ENCODE data around the gene EPHA1. TPM values are rescaled to one million over a fixed set of nuclear protein-coding genes. Genes with fewer than 3 reads are reported as not detected.
A peak's percentile ranks its signal among the peaks of the same experiment; 100 is the strongest.

Gene EPHA1
- total RNA-seq, 1 donor from 2014 or later, result 2.6 TPM

DNA sequence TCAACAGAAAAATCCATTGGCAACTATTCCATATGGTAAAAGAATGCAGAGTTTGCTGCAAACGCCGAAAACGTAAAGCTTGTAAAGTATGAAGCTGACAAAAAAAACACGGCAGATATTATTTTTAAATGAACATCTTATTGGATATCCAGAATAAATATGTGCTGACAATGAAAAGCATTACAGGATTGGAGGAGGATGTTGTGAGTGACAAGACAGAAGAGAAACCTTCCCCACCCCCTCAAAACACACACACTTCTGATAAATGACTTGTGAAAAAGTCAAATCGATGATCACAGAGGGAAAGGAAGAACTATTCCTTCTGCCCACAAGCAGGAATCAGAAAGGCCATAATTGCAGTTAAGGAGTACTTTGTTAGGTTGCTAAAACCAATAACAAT is 60.7 kb downstream of the EPHA1 start:
- no peak for FAIRE-seq
- Histone ChIP-seq H3K4me1 (ENCODE audit: insufficient read depth, low read length) (no peaks in the 10 kb centered on the region), H3K36me3 (ENCODE audit: insufficient read depth, low read length) (no peaks in the 10 kb centered on the region), H3K4me3 (ENCODE audit: insufficient read depth, low read depth, low read length) (no peak overlapping the region), H4K20me1 (ENCODE audit: insufficient read depth, low read length) (no peaks in the 10 kb centered on the region), H3K79me2 (ENCODE audit: insufficient read depth, low read length) (no peaks in the 10 kb centered on the region), H3K4me2 (ENCODE audit: low read length) (no peak overlapping the region), H3K9ac (ENCODE audit: low read length) (no peak overlapping the region), H3K9me3 (ENCODE audit: insufficient read depth, low read depth, low read length) (no peaks in the 10 kb centered on the region), H3K27me3 (ENCODE audit: insufficient read depth, low read length) (peaks cover 25% of the 10 kb centered on the region), H3K27ac (ENCODE audit: low read depth, low read length) (no peak overlapping the region), H2AFZ (ENCODE audit: low read depth, low read length) (no peak overlapping the region)
- no peak overlapping the region for H3K4me3 Mint-ChIP-seq (ENCODE audit: unreplicated experiment)
- no peak for DNase-seq (ENCODE audit: low read depth)
- H3K27ac Mint-ChIP-seq (ENCODE audit: unreplicated experiment), result no peak overlapping the region
- H3K4me1 Mint-ChIP-seq (ENCODE audit: low read depth, unreplicated experiment), result peaks cover 9% of the 10 kb centered on the region
- peaks cover 2% of the 10 kb centered on the region for H3K9me3 Mint-ChIP-seq (ENCODE audit: unreplicated experiment)
- no peak for TF ChIP-seq EZH2 (IDR thresholded peaks at IDR 0.05; ENCODE audit: insufficient read depth, low read length)
- TF ChIP-seq, protein P1, sequence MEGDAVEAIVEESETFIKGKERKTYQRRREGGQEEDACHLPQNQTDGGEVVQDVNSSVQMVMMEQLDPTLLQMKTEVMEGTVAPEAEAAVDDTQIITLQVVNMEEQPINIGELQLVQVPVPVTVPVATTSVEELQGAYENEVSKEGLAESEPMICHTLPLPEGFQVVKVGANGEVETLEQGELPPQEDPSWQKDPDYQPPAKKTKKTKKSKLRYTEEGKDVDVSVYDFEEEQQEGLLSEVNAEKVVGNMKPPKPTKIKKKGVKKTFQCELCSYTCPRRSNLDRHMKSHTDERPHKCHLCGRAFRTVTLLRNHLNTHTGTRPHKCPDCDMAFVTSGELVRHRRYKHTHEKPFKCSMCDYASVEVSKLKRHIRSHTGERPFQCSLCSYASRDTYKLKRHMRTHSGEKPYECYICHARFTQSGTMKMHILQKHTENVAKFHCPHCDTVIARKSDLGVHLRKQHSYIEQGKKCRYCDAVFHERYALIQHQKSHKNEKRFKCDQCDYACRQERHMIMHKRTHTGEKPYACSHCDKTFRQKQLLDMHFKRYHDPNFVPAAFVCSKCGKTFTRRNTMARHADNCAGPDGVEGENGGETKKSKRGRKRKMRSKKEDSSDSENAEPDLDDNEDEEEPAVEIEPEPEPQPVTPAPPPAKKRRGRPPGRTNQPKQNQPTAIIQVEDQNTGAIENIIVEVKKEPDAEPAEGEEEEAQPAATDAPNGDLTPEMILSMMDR (IDR thresholded peaks at IDR 0.05; ENCODE audit: insufficient read depth, low read depth, low read length), result no peak
- peaks cover 5% of the 10 kb centered on the region for H3K36me3 Mint-ChIP-seq (ENCODE audit: low read depth, unreplicated experiment)
- peaks cover 56% of the 10 kb centered on the region for H3K27me3 Mint-ChIP-seq (ENCODE audit: low read depth, unreplicated experiment)

DNA sequence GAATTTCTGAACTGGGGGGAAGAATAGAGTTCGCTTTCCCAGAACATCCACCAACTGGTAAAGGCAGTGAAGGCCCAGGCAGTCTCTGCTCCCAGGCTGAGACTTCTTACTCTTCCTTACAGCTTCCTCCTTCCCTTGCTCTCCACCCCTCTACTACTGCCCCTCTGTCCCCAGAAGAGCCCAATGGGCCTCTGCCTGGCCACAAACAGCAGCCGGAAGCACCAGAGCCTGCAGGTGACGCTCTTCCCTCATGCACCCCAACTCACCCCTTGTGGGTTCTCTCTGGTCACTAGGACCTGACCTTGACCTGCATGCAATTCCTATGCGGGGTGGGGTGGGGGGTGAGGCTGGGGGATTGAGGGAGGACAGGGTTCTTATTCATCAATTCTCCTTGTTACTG is 62.6 kb downstream of the EPHA1 start:
- FAIRE-seq (no peak), DNase-seq (ENCODE audit: low read depth) (no peak)
- peak overlapping the region; percentile 83 for H2AFZ ChIP-seq (ENCODE audit: low read depth, low read length)
- H3K4me2 ChIP-seq (ENCODE audit: low read length), result peak overlapping the region; percentile 81
- peaks cover 49% of the 10 kb centered on the region for H3K27me3 Mint-ChIP-seq (ENCODE audit: low read depth, unreplicated experiment)
- H3K27me3 ChIP-seq (ENCODE audit: insufficient read depth, low read length), result peaks cover 23% of the 10 kb centered on the region
- no peaks in the 10 kb centered on the region for H3K9me3 ChIP-seq (ENCODE audit: insufficient read depth, low read depth, low read length)
- no peaks in the 10 kb centered on the region for H3K4me1 ChIP-seq (ENCODE audit: insufficient read depth, low read length)
- no peak overlapping the region for H3K9ac ChIP-seq (ENCODE audit: low read length)
- H3K4me3 Mint-ChIP-seq (ENCODE audit: unreplicated experiment), result no peak overlapping the region
- H3K27ac ChIP-seq (ENCODE audit: low read depth, low read length), result no peak overlapping the region
- no peak overlapping the region for H3K27ac Mint-ChIP-seq (ENCODE audit: unreplicated experiment)
- H3K9me3 Mint-ChIP-seq (ENCODE audit: unreplicated experiment), result peaks cover 2% of the 10 kb centered on the region
- H3K4me1 Mint-ChIP-seq (ENCODE audit: low read depth, unreplicated experiment), result peaks cover 3% of the 10 kb centered on the region
- TF ChIP-seq, protein P1 (IDR thresholded peaks at IDR 0.05; ENCODE audit: insufficient read depth, low read depth, low read length), result no peak
- TF ChIP-seq EZH2 (IDR thresholded peaks at IDR 0.05; ENCODE audit: insufficient read depth, low read length), result no peak
- no peaks in the 10 kb centered on the region for H3K36me3 ChIP-seq (ENCODE audit: insufficient read depth, low read length)
- peaks cover 2% of the 10 kb centered on the region for H3K36me3 Mint-ChIP-seq (ENCODE audit: low read depth, unreplicated experiment)
- no peaks in the 10 kb centered on the region for H4K20me1 ChIP-seq (ENCODE audit: insufficient read depth, low read length)
- no peak overlapping the region for H3K4me3 ChIP-seq (ENCODE audit: insufficient read depth, low read depth, low read length)
- H3K79me2 ChIP-seq (ENCODE audit: insufficient read depth, low read length), result no peaks in the 10 kb centered on the region

- peak overlapping the region; percentile 81 for H3K4me2 ChIP-seq (ENCODE audit: low read length)
- TF ChIP-seq, protein P1 (IDR thresholded peaks at IDR 0.05; ENCODE audit: insufficient read depth, low read depth, low read length), result peak; percentile 15
- TF ChIP-seq EZH2 (IDR thresholded peaks at IDR 0.05; ENCODE audit: insufficient read depth, low read length), result peak; percentile 65
- H3K4me1 ChIP-seq (ENCODE audit: insufficient read depth, low read length), result no peaks in the 10 kb centered on the region
- no peaks in the 10 kb centered on the region for H3K9me3 ChIP-seq (ENCODE audit: insufficient read depth, low read depth, low read length)
- peak overlapping the region; percentile 33 for H3K4me3 ChIP-seq (ENCODE audit: insufficient read depth, low read depth, low read length)
- peaks cover 49% of the 10 kb centered on the region for H3K27me3 Mint-ChIP-seq (ENCODE audit: low read depth, unreplicated experiment)
- no peaks in the 10 kb centered on the region for H3K79me2 ChIP-seq (ENCODE audit: insufficient read depth, low read length)
- FAIRE-seq (no peak), DNase-seq (ENCODE audit: low read depth) (peak; percentile 23)
- no peak overlapping the region for H3K27ac ChIP-seq (ENCODE audit: low read depth, low read length)
- H2AFZ ChIP-seq (ENCODE audit: low read depth, low read length), result peak overlapping the region; percentile 83
- H3K36me3 Mint-ChIP-seq (ENCODE audit: low read depth, unreplicated experiment), result peaks cover 2% of the 10 kb centered on the region
- H3K27me3 ChIP-seq (ENCODE audit: insufficient read depth, low read length), result peaks cover 23% of the 10 kb centered on the region
- H3K9ac ChIP-seq (ENCODE audit: low read length), result no peak overlapping the region
- H3K27ac Mint-ChIP-seq (ENCODE audit: unreplicated experiment), result no peak overlapping the region
- no peaks in the 10 kb centered on the region for H3K36me3 ChIP-seq (ENCODE audit: insufficient read depth, low read length)
- H3K4me3 Mint-ChIP-seq (ENCODE audit: unreplicated experiment), result peak overlapping the region; percentile 68
- H4K20me1 ChIP-seq (ENCODE audit: insufficient read depth, low read length), result no peaks in the 10 kb centered on the region
- no peaks in the 10 kb centered on the region for H3K4me1 Mint-ChIP-seq (ENCODE audit: low read depth, unreplicated experiment)
- peaks cover 2% of the 10 kb centered on the region for H3K9me3 Mint-ChIP-seq (ENCODE audit: unreplicated experiment)
Measured at GRCh38 chr7:143345428-143345900, 63.2 kb downstream of the EPHA1 start.

All from astrocyte (in vitro differentiated cells and primary cell).